ENCODE results near the gene COMP. TPM values are rescaled to one million over a fixed set of nuclear protein-coding genes. Genes with fewer than 3 reads are reported as not detected.
"Not testable (repeated sequence)": the region's sequence is repeated elsewhere in the genome, so short reads cannot be mapped to it uniquely, and the experiment has no call there.

The COMP gene
- not detected in 2 replicates for total RNA-seq
- polyA plus RNA-seq (2012) = 178 TPM

DNA sequence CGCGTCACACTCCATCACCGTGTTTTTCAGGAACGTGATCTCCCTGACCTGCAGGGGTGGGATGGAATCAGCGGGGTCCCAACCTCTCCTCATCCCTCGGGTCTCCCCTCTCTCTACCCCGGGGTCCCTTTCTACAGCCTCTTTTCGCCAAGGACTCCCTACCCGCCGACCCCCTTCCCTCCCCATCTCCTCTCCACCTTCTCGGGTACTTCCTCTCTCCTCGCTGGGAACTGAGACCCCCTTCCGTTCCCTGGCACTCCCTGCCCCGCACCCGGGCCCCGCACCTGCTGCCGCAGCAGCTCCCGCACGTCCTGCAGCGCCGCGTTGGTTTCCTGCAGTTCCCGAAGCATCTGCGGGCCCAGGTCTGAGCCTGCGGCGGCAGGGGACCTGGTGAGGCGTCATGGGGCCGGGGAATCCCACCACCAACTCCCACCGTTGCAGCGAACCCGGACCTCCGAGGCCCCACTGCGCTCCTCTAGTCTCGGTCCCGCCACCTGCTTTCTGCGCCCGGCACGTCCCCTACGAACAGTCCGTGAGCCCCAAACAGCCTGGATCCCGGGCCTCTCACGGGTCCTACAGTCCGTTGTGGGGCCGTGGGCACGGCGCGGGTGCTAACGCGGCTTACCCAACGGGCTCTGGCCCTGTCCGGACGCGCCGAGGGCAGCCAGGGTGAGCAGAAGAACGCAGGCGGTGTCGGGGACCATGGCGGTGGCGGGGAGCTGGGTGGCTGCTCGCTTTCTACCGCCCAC, at the start of gene COMP:
TSS of gene COMP (minus strand) at position 740 of the 749 bp plus-strand sequence. CDS start at position 704, 36 bp downstream.
- no peak for DNase-seq (ENCODE audit: low read depth)

GRCh38 chr19:18840288-18841267, 49.5 kb upstream of the COMP start:
- no peak for DNase-seq (ENCODE audit: low read depth)

DNA sequence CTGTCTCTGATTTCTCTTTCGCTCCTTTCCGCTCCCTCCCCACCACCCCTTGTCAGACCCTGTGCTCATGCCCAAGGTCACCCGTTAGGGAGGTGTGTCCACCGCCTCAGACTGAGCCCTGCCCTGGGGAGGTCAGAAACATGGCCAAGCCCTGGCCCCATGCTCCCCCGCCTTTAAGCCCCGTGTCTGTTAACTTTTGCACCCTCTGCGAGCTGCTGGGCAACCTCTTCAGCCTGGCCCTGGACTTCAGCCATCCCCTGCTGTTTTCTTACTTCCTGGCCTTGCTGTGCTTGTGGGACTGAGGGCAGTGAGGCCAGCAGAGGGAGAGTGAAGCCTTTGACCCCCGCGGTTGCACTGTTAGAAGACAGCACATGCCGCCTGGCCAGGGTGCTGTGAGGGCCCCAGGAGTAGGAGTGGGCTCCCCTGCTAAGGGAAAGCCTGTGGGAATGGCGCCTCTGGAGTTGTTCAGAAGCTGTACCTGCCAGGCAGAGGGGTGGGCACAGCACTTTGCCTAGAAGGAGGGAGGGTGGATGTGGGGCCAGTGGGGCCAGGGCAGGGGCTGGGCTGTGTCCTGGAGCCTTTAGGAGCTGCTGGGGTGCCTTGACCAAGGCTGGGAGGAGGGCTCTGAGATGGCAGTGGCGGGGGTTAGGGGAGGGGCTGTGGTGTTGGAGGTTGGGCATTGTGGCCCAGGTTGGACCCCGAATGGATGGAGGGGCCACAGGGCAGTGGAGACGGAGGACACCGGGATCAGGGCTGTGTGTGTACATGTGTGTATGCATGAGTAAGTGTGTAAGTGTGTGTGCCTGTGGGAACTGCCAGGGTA, 48.6 kb upstream of the COMP start:
- DNase-seq (ENCODE audit: low read depth) = peak; percentile 44

GRCh38 chr19:18834644-18834984, 43.5 kb upstream of the COMP start:
- no peak for DNase-seq (ENCODE audit: low read depth)

GRCh38 chr19:18833849-18834643, 42.9 kb upstream of the COMP start:
- no peak for DNase-seq (ENCODE audit: low read depth)

- no peak for DNase-seq (ENCODE audit: low read depth)
Observed at GRCh38 chr19:18833141-18833476, 42.0 kb upstream of the COMP start.

- peak; percentile 45 for DNase-seq (ENCODE audit: low read depth)
Observed at GRCh38 chr19:18832306-18833140, 41.4 kb upstream of the COMP start.

DNA sequence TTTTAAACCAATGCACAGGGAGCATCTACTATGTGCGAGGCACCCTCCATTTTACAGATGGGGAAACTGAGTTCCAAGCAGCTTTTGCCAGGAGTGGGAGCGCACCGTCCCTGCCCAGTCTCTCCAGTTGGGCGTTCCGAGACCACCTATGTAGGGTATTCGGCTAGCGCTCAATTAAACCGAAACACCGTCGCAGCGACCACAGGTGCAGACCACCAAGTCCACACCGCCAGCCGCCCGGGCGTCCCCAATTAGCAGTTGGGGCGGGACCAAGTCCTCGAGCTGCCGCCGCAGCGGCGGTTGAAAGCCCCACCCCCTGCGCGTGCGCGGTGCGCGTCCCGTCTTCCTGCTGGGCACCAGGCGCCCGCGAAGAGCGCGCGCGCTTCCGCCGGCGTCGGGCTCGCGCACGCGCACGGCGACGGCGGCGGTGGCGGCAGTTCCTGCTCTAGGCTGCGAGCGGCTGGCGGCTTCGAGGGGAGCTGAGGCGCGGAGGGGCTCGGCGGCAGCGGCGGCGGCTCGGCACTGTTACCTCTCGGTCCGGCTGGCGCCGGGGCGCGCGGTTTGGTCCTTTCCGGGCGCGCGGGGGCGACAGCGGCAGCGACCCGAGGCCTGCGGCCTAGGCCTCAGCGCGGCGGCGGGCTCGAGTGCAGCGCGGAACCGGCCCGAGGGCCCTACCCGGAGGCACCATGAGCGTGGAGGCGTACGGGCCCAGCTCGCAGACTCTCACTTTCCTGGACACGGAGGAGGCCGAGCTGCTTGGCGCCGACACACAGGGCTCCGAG, 40.6 kb upstream of the COMP start, which contains the start of gene UPF1:
TSS of gene UPF1 (plus strand) at position 436 of the 782 bp plus-strand sequence. CDS start at position 687, 251 bp downstream.
- DNase-seq (ENCODE audit: low read depth) = peak; percentile 92

DNA sequence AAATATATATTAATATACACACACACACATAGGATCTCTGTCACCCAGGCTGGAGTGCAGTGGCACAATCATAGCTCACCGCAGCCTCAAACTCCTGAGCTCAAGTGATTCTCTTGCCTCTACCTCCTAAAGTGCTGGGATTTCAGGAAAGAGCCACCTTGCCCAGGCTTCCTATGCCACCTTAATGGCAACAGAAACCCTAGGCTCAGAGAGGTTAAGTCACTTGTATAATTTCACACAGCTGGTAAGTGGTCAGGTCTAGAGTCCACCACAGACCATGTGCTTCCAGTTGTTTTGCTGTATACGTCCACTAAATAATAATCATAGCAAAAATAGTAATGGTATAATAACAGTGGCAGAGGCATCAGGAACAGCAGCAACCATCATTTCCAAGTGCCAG, 39.4 kb upstream of the COMP start:
- no peak for DNase-seq (ENCODE audit: low read depth)

- DNase-seq (ENCODE audit: low read depth) = no peak
Observed at GRCh38 chr19:18828786-18829185, 37.7 kb upstream of the COMP start.

GRCh38 chr19:18817574-18817973, 26.5 kb upstream of the COMP start:
- no peak for DNase-seq (ENCODE audit: low read depth)

- not testable (repeated sequence) for DNase-seq (ENCODE audit: low read depth)
Observed at GRCh38 chr19:18816645-18817044, 25.5 kb upstream of the COMP start.

DNA sequence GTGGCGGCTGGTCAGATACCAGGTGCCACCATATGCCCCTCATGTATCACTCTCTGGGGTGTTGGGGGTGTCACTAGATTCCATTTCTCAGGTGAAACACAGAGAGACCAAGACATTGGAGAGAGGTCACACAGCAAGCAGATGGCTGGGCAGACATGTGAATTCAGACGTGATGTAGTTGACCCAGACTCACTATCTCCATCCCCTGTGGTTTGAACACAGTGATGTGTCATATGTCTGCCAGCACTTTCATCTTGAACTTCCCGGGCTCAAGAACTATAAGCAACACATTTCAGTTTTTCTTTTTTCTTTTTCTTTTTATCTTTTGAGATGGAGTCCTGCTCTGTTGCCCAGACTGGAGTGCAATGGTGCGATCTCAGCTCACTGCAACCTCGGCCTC, 24.6 kb upstream of the COMP start:
- DNase-seq (ENCODE audit: low read depth) = no peak

DNA sequence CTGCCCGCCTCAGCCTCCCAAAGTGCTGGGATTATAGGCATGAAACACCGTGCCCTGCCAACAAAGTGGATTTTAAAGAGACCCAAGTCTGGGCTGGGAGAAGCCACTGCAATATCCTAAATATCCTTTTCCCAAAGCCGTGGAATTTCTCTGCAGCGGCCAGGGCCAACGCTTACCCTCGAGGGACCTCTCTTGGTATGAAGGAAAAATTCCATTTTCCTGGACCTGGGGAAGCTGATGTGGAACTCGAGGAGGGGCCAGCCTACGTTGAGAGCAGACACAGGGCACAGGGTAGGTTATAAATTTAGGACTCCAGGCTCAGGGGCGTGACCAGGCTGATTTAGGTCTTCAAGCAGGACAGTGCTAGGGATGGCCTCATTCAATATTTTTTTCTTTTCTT, 23.0 kb upstream of the COMP start:
- peak; percentile 41 for DNase-seq (ENCODE audit: low read depth)

DNA sequence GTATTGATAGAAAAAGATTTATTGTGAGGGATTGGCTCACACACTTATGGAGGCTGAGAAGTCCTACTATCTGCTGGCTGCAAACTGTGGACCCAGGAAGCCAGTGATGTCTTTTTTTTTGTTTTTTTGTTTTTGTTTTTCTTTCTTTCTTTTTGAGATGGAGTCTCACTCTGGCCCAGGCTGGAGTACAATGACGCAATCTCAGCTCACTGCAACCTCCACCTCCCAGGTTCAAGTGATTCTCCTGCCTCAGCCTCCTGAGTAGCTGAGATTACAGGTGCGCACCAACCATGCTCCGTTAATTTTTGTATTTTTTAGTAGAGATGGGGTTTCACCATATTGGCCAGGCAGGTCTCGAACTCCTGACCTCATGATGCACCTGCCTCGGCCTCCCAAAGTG, 20.5 kb upstream of the COMP start:
- not testable (repeated sequence) for DNase-seq (ENCODE audit: low read depth)

DNA sequence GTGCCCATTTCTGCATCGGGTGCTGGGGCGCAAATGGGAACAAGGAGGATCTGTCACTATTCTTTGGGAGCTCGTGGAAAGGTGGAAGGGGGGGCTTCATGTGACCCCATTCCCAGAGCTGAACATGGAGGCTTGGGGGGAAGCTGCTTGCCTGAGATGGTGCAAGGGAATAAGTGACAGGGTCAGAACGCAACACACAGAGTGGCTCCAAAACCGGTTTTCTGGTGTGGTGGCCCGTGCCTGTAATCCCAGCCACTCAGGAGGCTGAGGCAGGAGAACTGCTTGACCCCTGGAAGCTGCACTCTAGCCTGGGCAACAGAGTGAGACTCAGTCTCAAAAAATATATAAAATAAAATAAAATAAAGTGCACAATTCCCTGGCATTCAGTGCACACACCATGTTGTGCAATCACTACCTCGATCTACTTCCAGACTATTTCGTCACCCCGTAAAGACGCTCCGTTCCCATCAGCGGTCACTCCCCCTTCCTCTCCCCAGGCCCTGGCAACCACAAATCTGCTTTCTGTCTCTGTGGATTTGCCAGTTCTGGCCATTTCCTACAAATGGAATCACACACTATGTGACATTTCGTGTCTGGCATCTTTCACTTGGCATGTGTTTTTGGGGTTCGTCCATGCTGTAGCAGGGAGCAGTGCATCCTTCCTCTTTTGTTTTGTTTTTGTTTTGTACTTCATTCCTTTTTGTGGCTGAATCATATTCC, 18.2 kb upstream of the COMP start:
- peak; percentile 54 for DNase-seq (ENCODE audit: low read depth)

- no peak for DNase-seq (ENCODE audit: low read depth)
Observed at GRCh38 chr19:18807861-18808331, 16.8 kb upstream of the COMP start.

- no peak for DNase-seq (ENCODE audit: low read depth)
Observed at GRCh38 chr19:18804643-18805042, 13.5 kb upstream of the COMP start.

All from myocyte (in vitro differentiated cells).